ENCODE measurements around the gene FLII. TPM values are rescaled to one million over a fixed set of nuclear protein-coding genes. Genes with fewer than 3 reads are reported as not detected.

FLII gene
- total and polyA plus RNA-seq, 4 experiments from 2014 or later, result 113 to 344 (median 268) TPM

DNA sequence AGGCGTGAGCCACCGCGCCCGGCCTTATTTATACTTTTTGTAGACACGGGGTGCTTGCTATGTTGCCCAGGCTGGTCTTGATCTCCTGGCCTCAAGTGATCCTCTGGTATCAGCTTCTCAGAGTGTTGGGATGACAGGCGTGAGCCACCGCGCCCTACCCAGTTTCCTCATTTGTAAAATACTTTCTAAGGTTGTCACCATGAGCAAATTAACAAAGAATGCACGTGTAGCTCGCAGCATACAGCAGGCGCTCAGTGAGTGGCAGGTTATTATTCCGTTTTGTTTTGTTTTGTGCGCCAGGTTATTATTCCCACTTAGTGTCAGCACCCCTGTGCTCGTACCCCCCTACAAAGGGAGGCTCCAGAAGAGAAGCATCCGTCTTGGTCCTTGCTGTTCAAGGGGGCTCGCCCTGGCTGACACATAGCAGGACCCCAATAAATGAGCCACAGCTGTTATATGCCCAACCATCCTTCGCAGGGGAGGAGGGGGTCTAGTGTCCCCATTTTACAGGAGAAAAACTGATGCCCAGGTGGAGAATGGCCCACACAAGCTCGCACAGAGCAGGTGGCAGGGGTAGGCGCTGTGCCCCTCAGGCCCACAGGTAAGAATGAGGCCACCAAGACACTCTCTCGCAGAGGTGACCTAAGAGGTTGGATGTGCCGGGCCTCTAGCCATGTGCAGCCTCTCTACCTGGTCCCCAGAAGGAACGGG lies 1.2 kb upstream of the FLII start:
- Histone ChIP-seq H3K27ac (ENCODE audit: low read depth, low read length) (peak overlapping the region; percentile 96), H3K9me3 (ENCODE audit: control insufficient read depth in 1 of 2, low read length in 2 of 2) (no peaks in the 10 kb centered on the region), H3K4me1 (ENCODE audit: insufficient read depth, low read length) (peaks cover 54% of the 10 kb centered on the region), H3K36me3 (ENCODE audit: insufficient read depth, low read length) (peaks cover 37% of the 10 kb centered on the region), H3K4me3 (ENCODE audit: low read length in 2 of 2) (peak overlapping the region; percentile 66 to 91), H3K27me3 (ENCODE audit: insufficient read depth, low read length) (no peaks in the 10 kb centered on the region)
- peaks cover 4 to 27% of the 10 kb centered on the region in 2 donors for H3K36me3 Mint-ChIP-seq
- intact Hi-C loops (cut with micrococcal nuclease), result loop anchor here (1.0 kb wide), 3 partner anchors 34 to 76 kb away; partner anchors contain the start of genes ALKBH5, LLGL1 and SMCR8
- H3K27ac Mint-ChIP-seq, result peak overlapping the region; percentile 86 to 94 (median 89)
- H3K27me3 Mint-ChIP-seq, result no peaks in the 10 kb centered on the region
- DNase-seq, result no peak
- CTCF ChIA-PET (ENCODE audit: partially characterized antibody), result no interaction called here
- POLR2A ChIA-PET (ENCODE audit: partially characterized antibody), result interaction anchor here (0.5 to 3.5 kb wide), 8 partner anchors 9 to 229 kb away, joined by 3 to 31 read pairs (median 4); partner anchors contain the start of genes ALKBH5, LLGL1, SHMT1 and SMCR8
- H3K9me3 Mint-ChIP-seq, result no peaks in the 10 kb centered on the region
- peaks cover 17 to 58% (median 39%) of the 10 kb centered on the region in 4 donors for H3K4me1 Mint-ChIP-seq
- H3K4me3 Mint-ChIP-seq, result peak overlapping the region; percentile 80 to 90 (median 82)

DNA sequence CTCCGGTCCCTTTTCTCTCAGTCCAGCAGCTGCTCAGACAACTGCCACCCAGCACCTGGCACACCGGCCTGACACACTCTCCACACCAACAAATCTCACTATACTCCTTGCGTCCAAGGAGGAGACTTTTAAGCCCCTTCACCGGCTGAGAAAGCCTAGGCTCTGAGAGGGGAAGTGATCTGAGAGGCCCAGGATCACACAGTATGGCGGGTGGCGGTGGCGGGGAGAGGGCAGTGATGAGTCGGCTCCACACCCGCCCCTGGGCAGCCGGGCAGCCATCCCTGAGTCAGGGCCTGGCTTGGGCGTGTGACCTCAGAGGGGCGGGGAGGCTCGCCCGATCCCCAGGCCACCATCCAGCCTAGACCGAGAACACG lies 569 bp downstream of the FLII start:
- POLR2A ChIA-PET (ENCODE audit: partially characterized antibody), result no interaction called here
- H3K36me3 Mint-ChIP-seq, result peaks cover 0 to 33% of the 10 kb centered on the region in 2 donors
- H3K27me3 ChIP-seq (ENCODE audit: insufficient read depth, low read length), result no peaks in the 10 kb centered on the region

DNA sequence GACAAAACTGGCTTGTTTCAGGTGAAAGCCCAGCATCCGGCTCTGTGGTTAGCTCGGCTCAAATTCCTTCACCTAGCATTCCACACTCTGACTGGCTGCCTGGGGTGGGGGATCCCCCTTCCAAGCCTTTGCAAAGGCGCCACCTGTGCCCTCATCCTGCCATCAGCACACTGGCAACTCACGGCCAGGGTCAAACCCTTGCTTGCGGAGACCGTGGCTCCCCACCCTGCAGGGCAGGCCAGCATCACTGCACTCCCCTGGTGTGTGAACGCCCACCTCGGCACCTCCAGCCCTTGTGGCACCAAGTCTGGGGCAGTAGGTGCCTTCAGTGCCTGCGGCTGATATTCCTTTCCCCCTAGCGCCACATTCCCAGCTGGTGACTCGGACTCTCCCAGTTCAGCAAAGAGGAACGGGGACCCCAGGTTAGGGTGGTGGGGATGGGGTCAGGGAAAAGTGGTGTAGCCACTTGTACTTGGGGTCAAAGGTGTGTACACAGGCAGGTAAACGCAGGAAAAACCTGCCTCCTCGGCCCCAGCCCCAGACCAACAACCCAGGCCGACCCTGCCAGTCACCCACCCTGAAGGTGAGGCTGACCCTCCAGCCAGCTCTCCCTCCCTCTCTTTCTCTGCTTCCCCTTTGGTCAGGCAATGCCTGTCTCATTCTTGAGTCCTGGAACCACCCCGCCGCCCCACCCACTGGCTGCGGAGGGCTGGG lies 1.1 kb downstream of the FLII start:
- Histone ChIP-seq H3K27ac (ENCODE audit: low read depth, low read length) (peak overlapping the region; percentile 85), H3K4me3 (ENCODE audit: low read length in 2 of 2) (peak overlapping the region; percentile 61 to 89), H3K36me3 (ENCODE audit: insufficient read depth, low read length) (peaks cover 42% of the 10 kb centered on the region), H3K27me3 (ENCODE audit: insufficient read depth, low read length) (no peaks in the 10 kb centered on the region), H3K4me1 (ENCODE audit: insufficient read depth, low read length) (peaks cover 51% of the 10 kb centered on the region), H3K9me3 (ENCODE audit: control insufficient read depth in 1 of 2, low read length in 2 of 2) (no peaks in the 10 kb centered on the region)
- Mint-ChIP-seq H3K4me1 (peaks cover 17 to 55% (median 39%) of the 10 kb centered on the region in 4 donors), H3K27me3 (no peaks in the 10 kb centered on the region), H3K9me3 (no peaks in the 10 kb centered on the region), H3K4me3 (peak overlapping the region; percentile 97), H3K36me3 (peaks cover 0 to 36% of the 10 kb centered on the region in 2 donors), H3K27ac (peak overlapping the region; percentile 83 to 97 (median 94))
- peak in 3 of 5 donors; percentile 12 to 54 (median 19) for DNase-seq
- ChIA-PET CTCF (ENCODE audit: partially characterized antibody) (no interaction called here), POLR2A (ENCODE audit: partially characterized antibody) (no interaction called here)
- intact Hi-C loops (cut with micrococcal nuclease), result no loop called here

More for the DNA sequence above, 569 bp downstream of the FLII start:
- H3K4me1 Mint-ChIP-seq, result peaks cover 17 to 58% (median 39%) of the 10 kb centered on the region in 4 donors
- H3K27me3 Mint-ChIP-seq, result no peaks in the 10 kb centered on the region
- peak overlapping the region; percentile 97 for H3K4me3 Mint-ChIP-seq
- H3K9me3 ChIP-seq (ENCODE audit: control insufficient read depth in 1 of 2, low read length in 2 of 2), result no peaks in the 10 kb centered on the region
- intact Hi-C loops (cut with micrococcal nuclease), result loop anchor here (1.0 kb wide), 1 partner anchor 10 kb away; no protein-coding TSS in a partner anchor
- peaks cover 54% of the 10 kb centered on the region for H3K4me1 ChIP-seq (ENCODE audit: insufficient read depth, low read length)
- H3K4me3 ChIP-seq (ENCODE audit: low read length in 2 of 2), result peak overlapping the region; percentile 61 to 89
- peak overlapping the region; percentile 85 for H3K27ac ChIP-seq (ENCODE audit: low read depth, low read length)
- CTCF ChIA-PET (ENCODE audit: partially characterized antibody), result no interaction called here
- DNase-seq, result peak; percentile 25 to 59 (median 32)
- peak overlapping the region; percentile 83 to 97 (median 94) for H3K27ac Mint-ChIP-seq
- H3K9me3 Mint-ChIP-seq, result no peaks in the 10 kb centered on the region
- H3K36me3 ChIP-seq (ENCODE audit: insufficient read depth, low read length), result peaks cover 37% of the 10 kb centered on the region

DNA sequence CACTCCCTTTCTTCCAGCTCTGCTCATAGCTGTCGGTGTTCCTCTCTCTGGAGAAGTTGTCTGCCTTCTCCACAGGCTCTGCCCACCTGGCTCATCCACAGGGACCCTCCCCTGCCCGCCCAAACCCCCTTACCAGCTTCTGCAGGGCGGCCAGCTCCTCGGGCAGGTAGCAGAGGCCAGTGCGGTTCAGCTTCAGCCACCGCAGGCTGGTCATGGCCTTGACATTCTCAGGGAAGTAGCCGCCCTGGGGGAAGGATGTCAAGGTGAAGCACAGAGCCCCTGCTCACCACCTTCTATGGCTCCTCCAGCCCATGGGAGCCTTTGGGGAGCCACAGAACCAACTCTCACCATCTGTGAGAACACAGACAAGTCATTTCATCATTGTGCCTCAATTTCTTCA lies 1.8 kb downstream of the FLII start:
- ChIA-PET POLR2A (ENCODE audit: partially characterized antibody) (no interaction called here), CTCF (ENCODE audit: partially characterized antibody) (no interaction called here)
- H3K4me3 Mint-ChIP-seq, result peak overlapping the region; percentile 97
- H3K36me3 ChIP-seq (ENCODE audit: insufficient read depth, low read length), result peaks cover 48% of the 10 kb centered on the region
- no peaks in the 10 kb centered on the region for H3K27me3 ChIP-seq (ENCODE audit: insufficient read depth, low read length)
- H3K27ac ChIP-seq (ENCODE audit: low read depth, low read length), result peak overlapping the region; percentile 85
- peaks cover 0 to 39% of the 10 kb centered on the region in 2 donors for H3K36me3 Mint-ChIP-seq
- no peaks in the 10 kb centered on the region for H3K9me3 ChIP-seq (ENCODE audit: control insufficient read depth in 1 of 2, low read length in 2 of 2)
- H3K4me3 ChIP-seq (ENCODE audit: low read length in 2 of 2), result peak overlapping the region in 1 of 2 donors; percentile 89
- no peaks in the 10 kb centered on the region for H3K9me3 Mint-ChIP-seq
- intact Hi-C loops (cut with micrococcal nuclease), result no loop called here
- H3K4me1 ChIP-seq (ENCODE audit: insufficient read depth, low read length), result peaks cover 45% of the 10 kb centered on the region
- H3K27me3 Mint-ChIP-seq, result no peaks in the 10 kb centered on the region
- H3K27ac Mint-ChIP-seq, result peak overlapping the region; percentile 43 to 94 (median 83)
- no peak for DNase-seq
- H3K4me1 Mint-ChIP-seq, result peaks cover 15 to 49% (median 36%) of the 10 kb centered on the region in 4 donors

DNA sequence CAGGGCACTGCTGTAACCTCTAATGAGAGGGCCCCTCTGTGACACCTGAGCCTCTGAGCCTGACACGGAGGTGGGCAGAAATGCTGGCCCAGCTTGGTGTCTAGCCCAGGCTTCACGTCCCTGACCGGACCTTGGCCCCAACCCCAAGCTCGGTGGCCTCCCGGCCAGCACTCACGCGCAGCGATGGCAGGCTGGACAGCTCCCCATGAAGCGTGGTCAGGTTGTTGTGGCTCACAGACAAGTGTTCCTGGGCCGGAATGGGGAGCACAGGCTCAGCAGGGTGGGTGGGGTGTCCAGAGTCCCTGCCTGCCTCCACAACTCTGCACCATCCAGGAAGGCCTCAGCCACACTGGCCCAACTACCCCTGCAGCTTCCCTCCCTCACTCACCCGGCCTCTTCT lies 2.2 kb downstream of the FLII start:
- Mint-ChIP-seq H3K36me3 (peaks cover 0 to 43% of the 10 kb centered on the region in 2 donors), H3K4me3 (peak overlapping the region in 7 of 8 donors; percentile 26 to 97 (median 46)), H3K27ac (peak overlapping the region in 4 of 7 donors; percentile 32 to 85 (median 74)), H3K27me3 (no peaks in the 10 kb centered on the region), H3K9me3 (no peaks in the 10 kb centered on the region), H3K4me1 (peaks cover 12 to 45% (median 33%) of the 10 kb centered on the region in 4 donors)
- Histone ChIP-seq H3K4me3 (ENCODE audit: low read length in 2 of 2) (no peak overlapping the region), H3K36me3 (ENCODE audit: insufficient read depth, low read length) (peaks cover 53% of the 10 kb centered on the region), H3K4me1 (ENCODE audit: insufficient read depth, low read length) (peaks cover 41% of the 10 kb centered on the region), H3K27ac (ENCODE audit: low read depth, low read length) (peak overlapping the region; percentile 85), H3K27me3 (ENCODE audit: insufficient read depth, low read length) (no peaks in the 10 kb centered on the region), H3K9me3 (ENCODE audit: control insufficient read depth in 1 of 2, low read length in 2 of 2) (no peaks in the 10 kb centered on the region)
- DNase-seq, result no peak
- POLR2A ChIA-PET (ENCODE audit: partially characterized antibody), result interaction anchor here (0.9 to 1.6 kb wide), 2 partner anchors 31 to 72 kb away, joined by 4 to 5 read pairs; partner anchors contain the start of genes ALKBH5 and LLGL1
- CTCF ChIA-PET (ENCODE audit: partially characterized antibody), result no interaction called here
- intact Hi-C loops (cut with micrococcal nuclease), result no loop called here

DNA sequence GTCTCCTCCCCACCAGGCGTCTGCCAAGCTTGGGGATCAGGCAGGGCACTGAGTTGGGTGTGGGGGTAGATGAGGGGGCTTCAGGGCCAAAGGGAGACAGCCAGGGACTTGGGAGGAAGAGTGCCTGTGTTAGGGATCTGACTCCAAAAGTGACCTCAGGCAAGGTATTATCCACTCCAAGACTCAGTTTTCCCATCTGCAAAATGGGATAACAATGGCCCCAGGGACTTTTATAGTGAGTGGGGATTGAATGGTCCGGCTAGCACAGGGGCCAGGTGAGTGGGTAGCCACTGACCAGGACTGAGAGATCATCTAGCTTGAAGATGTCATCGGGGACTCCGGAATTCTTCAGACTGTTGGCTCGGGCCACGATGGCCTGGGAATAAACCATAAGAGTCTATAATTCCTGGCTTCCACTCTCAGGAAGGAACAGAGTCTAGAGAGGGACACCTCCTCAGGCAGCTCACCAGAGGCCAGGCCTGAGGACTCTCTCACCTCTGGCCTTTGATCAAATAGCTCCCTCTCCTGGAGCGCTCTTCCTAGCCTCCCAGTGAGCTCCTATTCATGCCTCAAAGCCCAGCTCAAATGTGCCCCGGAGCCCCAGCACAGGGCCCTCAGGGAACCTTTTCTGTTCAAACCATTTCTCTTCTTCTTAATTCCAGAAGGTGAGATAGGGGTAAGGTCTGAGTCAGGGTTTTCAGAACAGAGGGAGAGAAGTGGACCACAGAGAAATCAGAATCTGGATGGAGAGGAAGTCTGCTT lies 3.5 kb downstream of the FLII start:
- H3K27me3 Mint-ChIP-seq, result no peaks in the 10 kb centered on the region
- H3K4me1 ChIP-seq (ENCODE audit: insufficient read depth, low read length), result peaks cover 34% of the 10 kb centered on the region
- ChIA-PET CTCF (ENCODE audit: partially characterized antibody) (no interaction called here), POLR2A (ENCODE audit: partially characterized antibody) (interaction anchor here (1.6 kb wide), 1 partner anchor 71 kb away, joined by 4 read pairs; the partner anchor contains the start of gene ALKBH5)
- H3K36me3 ChIP-seq (ENCODE audit: insufficient read depth, low read length), result peaks cover 65% of the 10 kb centered on the region
- H3K27me3 ChIP-seq (ENCODE audit: insufficient read depth, low read length), result no peaks in the 10 kb centered on the region
- H3K36me3 Mint-ChIP-seq, result peaks cover 11 to 52% of the 10 kb centered on the region in 2 donors
- H3K4me1 Mint-ChIP-seq, result peaks cover 10 to 40% (median 27%) of the 10 kb centered on the region in 4 donors
- DNase-seq, result no peak
- no peaks in the 10 kb centered on the region for H3K9me3 ChIP-seq (ENCODE audit: control insufficient read depth in 1 of 2, low read length in 2 of 2)
- no peak overlapping the region for H3K27ac ChIP-seq (ENCODE audit: low read depth, low read length)
- intact Hi-C loops (cut with micrococcal nuclease), result no loop called here
- no peak overlapping the region for H3K4me3 ChIP-seq (ENCODE audit: low read length in 2 of 2)
- peak overlapping the region in 3 of 8 donors; percentile 20 to 46 (median 26) for H3K4me3 Mint-ChIP-seq
- H3K27ac Mint-ChIP-seq, result peak overlapping the region in 2 of 7 donors; percentile 24 to 84
- H3K9me3 Mint-ChIP-seq, result no peaks in the 10 kb centered on the region

All from CD4-positive, alpha-beta memory T cell (primary cell).